Measurements from ENCODE around the gene NSD2.

DNA sequence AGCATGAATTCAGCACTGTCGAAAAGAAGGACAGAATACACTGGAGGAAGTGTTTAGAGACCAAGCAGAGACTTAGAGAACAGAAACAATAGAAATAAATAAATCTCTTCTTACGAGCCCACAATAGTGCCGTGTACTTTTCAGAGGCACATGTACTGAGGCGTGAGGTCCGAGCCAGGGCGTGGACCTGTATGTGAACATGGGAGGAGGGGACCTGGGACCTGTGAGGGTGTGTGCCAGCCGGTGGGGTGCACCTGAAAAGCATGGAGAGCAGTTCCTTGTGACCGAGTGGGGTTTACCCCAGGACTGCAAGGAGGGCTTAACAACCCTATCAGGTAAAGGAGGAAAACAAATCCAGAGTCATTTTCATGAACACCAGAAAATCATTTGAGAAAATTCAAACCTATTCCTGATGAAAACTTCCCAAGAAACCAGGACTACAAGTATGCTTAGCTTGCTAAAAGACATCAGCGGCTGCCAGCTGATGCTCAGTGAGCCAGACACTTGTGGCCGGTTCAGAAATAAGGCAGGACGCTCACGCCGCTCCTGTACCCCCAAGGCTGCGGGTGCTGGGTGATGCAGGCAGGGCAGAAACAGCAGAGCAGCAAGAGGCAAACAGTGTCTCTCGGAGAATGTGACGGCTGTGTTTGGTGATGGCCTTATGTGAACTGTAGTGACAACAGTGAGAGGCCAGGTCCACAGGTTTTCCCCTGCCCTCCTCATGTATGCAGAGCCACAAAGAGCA, 100.4 kb downstream of the NSD2 start:
- TF ChIP-seq, protein P1, sequence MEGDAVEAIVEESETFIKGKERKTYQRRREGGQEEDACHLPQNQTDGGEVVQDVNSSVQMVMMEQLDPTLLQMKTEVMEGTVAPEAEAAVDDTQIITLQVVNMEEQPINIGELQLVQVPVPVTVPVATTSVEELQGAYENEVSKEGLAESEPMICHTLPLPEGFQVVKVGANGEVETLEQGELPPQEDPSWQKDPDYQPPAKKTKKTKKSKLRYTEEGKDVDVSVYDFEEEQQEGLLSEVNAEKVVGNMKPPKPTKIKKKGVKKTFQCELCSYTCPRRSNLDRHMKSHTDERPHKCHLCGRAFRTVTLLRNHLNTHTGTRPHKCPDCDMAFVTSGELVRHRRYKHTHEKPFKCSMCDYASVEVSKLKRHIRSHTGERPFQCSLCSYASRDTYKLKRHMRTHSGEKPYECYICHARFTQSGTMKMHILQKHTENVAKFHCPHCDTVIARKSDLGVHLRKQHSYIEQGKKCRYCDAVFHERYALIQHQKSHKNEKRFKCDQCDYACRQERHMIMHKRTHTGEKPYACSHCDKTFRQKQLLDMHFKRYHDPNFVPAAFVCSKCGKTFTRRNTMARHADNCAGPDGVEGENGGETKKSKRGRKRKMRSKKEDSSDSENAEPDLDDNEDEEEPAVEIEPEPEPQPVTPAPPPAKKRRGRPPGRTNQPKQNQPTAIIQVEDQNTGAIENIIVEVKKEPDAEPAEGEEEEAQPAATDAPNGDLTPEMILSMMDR (tag by site-specific recombination; IDR thresholded peaks at IDR 0.05): no peak
- TF ChIP-seq ZNF768 (tag by site-specific recombination; IDR thresholded peaks at IDR 0.05) (no peak), ZNF274 (IDR thresholded peaks at IDR 0.05; ENCODE audit: low read length) (no peak), ZNF274 (tag by site-specific recombination; IDR thresholded peaks at IDR 0.05; ENCODE audit: borderline replicate concordance) (no peak), HOXA7 (CRISPR knock-in tag; IDR thresholded peaks at IDR 0.05; ENCODE audit: borderline replicate concordance) (no peak), ZNF266 (tag by site-specific recombination; IDR thresholded peaks at IDR 0.05; ENCODE audit: low read depth) (no peak), KLF8 (tag by site-specific recombination; IDR thresholded peaks at IDR 0.05) (no peak), HOXC10 (CRISPR knock-in tag; IDR thresholded peaks at IDR 0.05) (no peak)
- TF ChIP-seq, protein P2, sequence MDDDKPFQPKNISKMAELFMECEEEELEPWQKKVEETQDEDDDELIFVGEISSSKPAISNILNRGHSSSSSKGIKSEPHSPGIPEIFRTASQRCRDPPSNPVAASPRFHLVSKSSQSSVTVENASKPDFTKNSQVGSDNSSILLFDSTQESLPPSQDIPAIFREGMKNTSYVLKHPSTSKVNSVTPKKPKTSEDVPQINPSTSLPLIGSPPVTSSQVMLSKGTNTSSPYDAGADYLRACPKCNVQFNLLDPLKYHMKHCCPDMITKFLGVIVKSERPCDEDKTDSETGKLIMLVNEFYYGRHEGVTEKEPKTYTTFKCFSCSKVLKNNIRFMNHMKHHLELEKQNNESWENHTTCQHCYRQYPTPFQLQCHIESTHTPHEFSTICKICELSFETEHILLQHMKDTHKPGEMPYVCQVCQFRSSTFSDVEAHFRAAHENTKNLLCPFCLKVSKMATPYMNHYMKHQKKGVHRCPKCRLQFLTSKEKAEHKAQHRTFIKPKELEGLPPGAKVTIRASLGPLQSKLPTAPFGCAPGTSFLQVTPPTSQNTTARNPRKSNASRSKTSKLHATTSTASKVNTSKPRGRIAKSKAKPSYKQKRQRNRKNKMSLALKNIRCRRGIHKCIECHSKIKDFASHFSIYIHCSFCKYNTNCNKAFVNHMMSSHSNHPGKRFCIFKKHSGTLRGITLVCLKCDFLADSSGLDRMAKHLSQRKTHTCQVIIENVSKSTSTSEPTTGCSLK (tag by site-specific recombination; IDR thresholded peaks at IDR 0.05): no peak
